AG10803 (cell line): ENCODE measurements around the gene CYP39A1.
A peak's percentile ranks its signal among the peaks of the same experiment; 100 is the strongest.

Source experiments
- DNase-seq: peaks from one replicate; pipeline ENCODE4 v3.0.0; 2010; ENCODE audit warnings: low read depth
- H3K4me3 ChIP-seq: 2 replicates; pipeline ENCODE4 v1.5.1; 2011; ENCODE audit warnings: mild to moderate bottlenecking, low read length, control low read depth
- CTCF ChIP-seq: conservative IDR thresholded peaks from 2 replicates; pipeline ENCODE4 v1.5.1; 2011; ENCODE audit warnings: mild to moderate bottlenecking, low read length, control low read depth, inconsistent platforms

The CYP39A1 gene

GRCh38 chr6:46637145-46637544 is 15.5 kb downstream of the CYP39A1 start:
- TF ChIP-seq CTCF, result no peak
- H3K4me3 ChIP-seq, result no peak overlapping the region
- peak; percentile 89 for DNase-seq

- no peak for TF ChIP-seq CTCF
- no peak for DNase-seq
- H3K4me3 ChIP-seq, result no peak overlapping the region
Measured at GRCh38 chr6:46635462-46635861, 17.2 kb downstream of the CYP39A1 start.

GRCh38 chr6:46632053-46632452 is 20.6 kb downstream of the CYP39A1 start:
- TF ChIP-seq CTCF, result no peak
- no peak for DNase-seq
- H3K4me3 ChIP-seq, result no peak overlapping the region

GRCh38 chr6:46629691-46630090 is 22.9 kb downstream of the CYP39A1 start:
- TF ChIP-seq CTCF, result no peak
- no peak for DNase-seq
- no peak overlapping the region for H3K4me3 ChIP-seq

GRCh38 chr6:46628976-46629375 is 23.6 kb downstream of the CYP39A1 start:
- no peak for TF ChIP-seq CTCF
- no peak for DNase-seq
- H3K4me3 ChIP-seq, result no peak overlapping the region

GRCh38 chr6:46628498-46628897 is 24.1 kb downstream of the CYP39A1 start:
- DNase-seq, result no peak
- TF ChIP-seq CTCF, result no peak
- H3K4me3 ChIP-seq, result no peak overlapping the region

- no peak overlapping the region for H3K4me3 ChIP-seq
- DNase-seq, result no peak
- TF ChIP-seq CTCF, result no peak
Measured at GRCh38 chr6:46626976-46627375, 25.6 kb downstream of the CYP39A1 start.
